Activated effector memory CD4-positive, alpha-beta T cell treated with anti-CD3 and anti-CD28 coated beads, Interleukin-2, amount 50 U/mL, for 16 hours (primary cell): ENCODE data around the gene ITGA11.

Source experiments
- DNase-seq: peaks from one replicate; pipeline ENCODE4 v3.0.0-alpha.2; 2020

Gene ITGA11

DNA sequence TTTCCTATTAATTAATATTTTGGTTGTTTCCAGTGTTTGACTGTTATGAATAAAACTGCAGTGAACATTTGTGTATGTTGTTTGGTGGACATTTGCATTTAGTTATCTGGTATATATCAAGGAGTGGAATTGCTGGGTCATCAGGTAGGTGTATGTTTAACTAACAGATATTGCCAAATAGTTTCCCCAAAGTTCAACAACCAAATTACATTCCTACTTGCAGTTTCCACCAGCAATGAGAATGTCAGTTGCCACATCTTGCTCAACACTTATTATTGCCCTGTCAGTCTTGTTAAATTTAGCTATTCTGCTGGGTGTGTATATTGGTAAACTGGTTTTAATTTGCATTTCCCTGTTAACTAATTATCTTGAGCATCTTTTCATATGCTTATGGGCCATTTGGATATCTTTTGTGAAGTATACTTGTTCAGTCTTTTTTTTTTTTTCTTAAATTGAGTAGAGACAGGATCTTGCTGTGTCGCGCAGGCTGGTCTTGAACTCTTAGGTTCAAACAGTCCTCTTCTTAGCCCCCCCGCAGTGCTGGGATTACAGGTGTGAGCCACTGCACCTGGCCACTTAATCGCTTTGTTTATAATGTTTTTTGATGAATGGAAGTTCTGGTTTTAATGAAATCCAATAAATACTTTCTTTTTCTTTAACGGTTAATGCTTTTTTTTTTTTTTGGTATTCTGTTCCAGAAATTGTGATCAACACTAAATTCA lies 146.5 kb downstream of the ITGA11 start:
- no peak for DNase-seq

DNA sequence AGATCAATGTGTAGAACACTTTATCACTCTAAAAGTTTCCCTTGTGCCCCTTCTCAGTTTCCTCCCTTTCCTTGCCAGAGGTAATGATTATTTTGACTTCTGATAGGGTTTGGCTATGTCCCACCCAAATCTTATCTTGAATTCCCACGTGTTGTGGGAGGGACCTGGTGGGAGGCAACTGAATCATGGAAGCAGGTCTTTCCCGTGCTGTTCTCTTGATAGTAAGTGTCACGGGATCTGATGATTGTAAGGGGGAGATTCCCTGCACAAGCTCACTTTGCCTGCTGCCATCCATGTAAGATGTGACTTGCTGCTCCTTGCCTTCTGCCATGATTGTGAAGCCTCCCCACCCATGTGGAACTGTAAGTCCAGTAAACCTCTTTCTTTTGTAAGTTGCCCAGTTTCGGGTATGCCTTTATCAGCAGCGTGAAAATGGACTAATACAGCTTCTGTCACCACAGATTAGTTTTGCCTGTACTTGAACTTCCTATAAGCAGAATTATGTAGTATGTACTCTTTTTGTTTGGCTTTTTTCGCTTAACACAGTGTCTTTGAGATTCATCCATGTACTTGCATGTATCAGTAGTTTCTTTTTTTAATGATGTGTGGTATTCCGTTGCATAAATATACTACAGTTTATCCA lies 147.2 kb downstream of the ITGA11 start:
- no peak for DNase-seq

DNA sequence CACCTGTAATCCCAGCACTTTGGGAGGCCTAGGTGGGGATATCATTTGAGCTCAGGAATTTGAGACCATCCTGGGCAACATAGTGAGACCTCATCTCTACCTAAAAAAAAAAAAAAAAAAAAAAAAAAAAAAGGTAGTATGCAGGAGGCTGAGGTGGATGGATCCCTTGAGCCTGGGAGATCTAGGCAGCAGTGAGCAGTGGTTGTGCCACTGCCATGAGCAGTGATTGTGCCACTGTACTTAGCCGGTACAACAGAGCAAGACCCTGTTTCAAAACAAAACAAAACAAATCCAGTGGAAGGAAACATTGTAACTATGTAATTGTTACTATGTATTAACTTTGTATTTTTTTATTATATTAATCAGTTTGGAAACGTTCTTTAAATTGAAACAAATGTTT lies 148.6 kb downstream of the ITGA11 start:
- no peak for DNase-seq

DNA sequence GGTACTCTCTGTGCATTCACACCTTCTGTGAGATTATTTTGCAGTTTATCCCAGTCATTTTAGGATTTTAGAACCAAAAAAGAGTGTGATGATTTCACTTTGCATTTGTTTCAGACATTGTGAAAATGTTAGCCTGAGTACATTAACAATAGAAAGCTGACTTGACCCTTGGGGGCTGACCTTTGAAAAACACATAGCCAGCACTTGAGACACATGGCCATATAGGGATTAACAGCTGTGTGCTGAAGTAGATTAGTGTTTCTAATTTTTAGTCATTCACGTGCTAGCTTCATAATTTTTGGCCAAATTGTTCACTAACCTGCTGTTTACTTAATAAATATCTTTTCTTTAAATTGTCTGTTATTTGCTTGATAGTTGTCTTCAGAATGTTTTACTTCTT lies 151.0 kb downstream of the ITGA11 start:
- DNase-seq: no peak

DNA sequence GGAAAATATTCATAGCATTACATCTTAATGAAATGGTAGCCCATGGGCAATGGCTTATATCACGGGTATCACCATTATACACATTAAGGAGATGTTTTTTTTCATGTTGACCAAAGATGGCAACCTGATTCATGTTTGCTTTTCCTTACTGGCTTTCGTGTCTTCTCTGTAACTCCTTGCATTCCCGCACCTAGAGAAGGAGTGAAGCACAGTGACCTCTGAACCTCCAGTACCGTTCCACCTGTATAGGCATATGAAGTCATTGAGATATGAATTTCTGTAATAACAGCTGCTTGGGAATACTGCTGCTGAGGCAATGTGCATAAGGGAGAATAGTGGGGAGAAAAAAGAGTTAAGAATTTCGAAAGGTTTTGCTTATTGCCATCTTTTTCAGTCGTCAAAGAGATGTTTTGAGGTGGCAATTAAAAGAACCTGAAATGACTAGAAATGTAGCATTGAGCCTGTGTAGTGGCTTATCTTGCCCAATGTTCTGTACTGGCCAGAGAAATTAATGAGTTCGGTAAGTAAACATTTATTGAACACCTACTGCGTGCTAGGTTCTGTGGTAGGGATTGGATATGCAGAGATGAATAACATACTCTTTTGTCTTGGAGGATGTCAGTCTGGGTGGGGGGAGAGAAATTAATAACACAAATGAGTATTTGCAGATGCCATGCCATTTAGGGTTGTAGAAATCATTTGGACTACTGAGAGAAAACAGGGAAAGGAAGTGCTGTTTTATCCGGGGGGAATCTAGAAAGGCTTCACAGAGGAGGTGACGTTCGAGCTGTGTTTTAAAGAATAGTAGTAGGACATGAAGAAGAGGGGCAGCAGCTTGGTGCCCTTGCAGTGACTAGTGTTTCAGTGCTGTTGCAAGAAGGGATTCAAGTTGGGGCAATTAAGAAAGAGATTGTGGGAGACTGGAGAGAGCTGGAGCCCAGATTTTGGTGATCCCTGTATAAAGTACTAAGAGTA lies 151.9 kb downstream of the ITGA11 start:
- no peak for DNase-seq

DNA sequence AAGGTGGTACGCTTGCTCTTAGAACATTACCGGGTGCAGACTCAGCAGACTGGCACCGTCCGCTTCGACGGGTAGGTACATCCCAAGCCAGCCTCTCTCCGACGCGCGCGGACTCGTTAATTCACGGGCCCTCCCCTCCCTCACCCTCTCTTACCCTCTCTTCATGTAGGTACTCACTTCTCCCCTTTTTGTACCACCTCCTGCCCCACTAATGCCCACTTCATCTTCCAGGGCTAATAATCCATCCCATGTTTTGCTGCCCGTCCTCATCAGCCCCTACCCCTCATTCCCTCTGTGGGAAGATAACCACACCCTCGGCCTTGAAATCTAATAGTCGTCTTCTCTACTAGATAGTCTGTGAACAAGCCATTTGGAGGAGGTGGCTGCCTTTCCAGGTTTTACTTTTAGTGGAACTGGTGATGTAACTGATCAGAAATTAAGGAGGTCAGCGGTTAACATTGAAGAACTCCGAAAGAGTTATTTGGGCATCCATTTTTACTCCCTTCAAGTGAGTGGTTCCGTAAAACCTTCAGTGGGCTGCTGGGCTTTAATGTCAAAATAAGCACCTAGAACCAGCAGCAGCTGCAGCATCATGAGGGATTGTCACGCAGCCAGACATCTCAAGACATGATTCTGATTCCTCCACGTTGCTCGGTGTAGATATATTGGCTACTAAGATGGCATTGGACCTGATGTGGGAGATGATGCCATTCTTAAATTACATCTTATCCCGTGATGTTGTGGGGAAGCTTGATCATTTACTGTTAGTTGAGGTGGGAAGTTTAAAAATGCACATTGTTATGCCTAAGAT lies 153.2 kb downstream of the ITGA11 start:
- DNase-seq: no peak

DNA sequence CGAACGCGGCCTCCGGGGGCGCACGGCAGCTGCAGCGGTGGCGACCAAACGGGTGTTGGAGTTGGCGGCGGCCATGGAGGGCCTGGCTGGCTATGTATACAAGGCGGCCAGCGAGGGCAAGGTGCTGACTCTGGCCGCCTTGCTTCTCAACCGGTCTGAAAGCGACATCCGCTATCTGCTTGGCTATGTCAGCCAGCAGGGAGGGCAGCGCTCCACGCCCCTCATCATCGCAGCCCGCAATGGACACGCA lies 153.7 kb downstream of the ITGA11 start:
- no peak for DNase-seq

DNA sequence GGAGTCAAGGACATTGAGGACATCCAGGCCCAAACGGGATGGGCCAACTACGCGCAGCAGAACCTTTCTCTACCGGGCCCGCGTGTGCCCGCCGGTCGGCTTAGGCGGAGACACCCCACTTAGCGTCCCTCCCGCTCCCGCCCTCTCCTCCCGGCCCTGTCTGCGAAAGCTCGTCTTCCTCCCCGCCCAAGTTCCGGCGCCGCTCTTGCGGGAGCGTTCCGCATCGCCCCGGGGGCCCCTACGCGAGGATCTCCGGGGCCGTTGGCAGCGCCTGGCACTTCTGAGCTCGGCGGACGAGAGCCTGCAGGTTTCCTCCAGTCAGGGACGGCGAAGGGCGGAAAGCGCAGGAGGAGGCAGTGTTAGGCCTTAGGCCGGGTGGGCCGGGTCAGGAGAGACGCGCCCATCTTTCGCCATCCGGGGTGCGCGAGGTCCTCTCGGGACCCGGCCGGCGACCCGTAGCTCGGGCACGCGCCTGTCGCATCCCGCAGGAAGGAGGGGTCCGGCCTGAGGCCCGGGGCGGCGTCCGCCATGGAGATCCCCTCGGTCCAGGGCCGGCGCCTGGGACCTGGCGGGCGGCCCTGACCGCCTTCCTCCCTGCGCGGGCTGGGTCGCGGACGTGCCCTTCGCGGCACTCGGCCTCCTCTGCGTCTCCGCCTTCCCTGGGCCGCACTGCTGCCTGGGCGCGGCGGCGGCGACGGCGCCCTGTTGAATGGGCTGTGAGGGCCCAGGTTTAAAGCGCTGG lies 154.2 kb downstream of the ITGA11 start, which contains the start of gene FEM1B:
Gene FEM1B (plus strand): TSS at position 143 of the 742 bp plus-strand sequence. CDS start 673 bp downstream, outside the sequence.
- peak; percentile 95 for DNase-seq

DNA sequence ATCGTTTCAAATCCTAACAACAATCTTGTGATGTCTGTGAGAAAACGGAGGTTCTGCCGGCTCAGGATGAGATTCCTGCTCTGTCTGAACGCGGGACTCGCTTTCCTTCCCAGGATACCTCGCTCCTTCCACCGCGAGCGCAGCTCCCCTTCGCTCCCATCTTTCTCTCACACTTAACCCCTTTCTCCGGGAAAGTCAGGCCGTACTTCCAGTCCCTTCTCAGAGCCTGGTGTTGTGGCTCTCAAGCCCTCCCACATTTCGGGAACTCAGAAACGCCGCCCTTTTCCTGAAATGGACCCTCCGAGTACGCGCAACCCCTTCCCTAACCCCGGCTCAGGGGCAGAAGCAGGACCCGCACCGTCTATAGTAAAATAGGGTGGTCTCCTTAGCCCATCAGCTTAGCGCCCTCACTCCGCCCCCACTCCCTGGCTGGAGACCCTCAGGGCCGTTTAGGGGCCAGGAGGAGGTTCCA lies 154.8 kb downstream of the ITGA11 start:
- no peak for DNase-seq

DNA sequence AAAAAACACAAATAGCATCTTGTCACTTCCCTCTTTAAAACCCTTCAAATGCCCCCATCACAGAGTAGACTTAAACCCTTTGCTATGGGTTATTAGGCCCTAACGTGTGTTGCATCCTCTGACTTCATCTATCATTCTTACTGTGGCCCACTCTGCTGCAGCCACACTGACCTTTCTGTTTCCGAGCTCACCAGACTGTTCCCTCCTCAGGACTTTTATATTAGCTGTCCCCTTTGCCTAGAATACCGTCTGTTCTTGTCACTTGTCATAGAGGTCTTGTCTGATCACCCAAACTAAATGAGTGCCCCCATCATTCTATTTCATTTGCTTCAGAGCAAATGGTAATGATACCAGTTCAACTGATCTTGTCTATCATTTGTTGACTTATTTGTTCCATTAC lies 155.3 kb downstream of the ITGA11 start:
- DNase-seq: no peak

DNA sequence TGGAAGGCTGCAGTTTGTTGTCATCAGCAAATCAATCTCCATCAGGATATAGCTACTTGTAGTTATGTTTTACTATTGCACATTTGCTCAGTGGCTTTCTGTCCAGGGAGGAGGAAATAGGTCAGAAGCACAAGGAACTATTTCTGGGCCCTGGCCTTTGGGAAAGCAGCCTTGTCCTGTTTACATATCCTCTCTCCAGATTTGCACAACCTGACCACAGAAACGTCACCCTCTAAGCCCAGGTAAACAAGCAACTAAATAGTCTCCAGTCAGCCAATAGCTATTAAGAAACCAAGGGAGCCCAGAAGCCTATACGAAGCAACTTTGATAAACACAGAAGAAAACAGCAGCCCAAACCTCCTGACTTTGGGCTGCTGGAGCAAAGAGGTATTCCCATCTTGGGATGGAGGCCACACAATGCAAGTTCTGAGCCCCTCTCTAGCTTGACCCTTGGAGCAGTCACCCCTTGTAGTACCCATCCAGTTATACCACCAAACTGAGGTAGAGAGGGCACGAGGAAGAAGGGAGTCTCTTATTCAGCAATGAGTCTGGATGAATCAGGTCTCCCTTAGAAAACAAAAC lies 156.7 kb downstream of the ITGA11 start:
- DNase-seq: no peak

DNA sequence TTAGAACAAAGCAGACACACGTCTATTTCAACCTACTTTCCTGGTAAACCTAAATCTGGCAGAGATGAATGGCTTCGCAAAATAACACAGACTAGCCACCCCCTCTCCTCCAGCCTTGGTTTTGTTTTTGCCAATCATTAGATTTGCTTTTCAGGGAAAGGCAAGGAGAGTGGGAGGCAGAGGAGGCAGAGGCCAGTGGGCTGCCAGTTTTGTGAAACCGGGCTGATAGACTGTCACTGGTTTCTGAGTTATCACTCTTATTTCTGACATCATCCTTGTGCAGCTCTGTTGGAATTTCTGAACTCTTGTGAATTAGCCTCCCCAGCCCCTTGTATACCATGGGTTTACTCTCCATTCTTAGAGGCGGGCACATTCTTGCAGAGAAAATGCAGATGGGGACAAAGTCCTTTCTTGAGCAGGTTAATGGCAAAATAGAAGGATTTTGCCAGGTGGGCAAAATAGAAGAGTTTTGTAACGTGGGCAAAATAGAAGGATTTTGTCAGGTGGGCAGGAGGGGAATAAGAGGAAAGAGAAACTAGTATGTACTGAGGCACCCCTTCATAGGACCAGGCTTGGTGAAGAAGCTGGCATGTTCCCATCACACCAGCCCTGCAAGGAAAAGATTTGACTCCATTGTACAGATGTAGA lies 157.6 kb downstream of the ITGA11 start:
- no peak for DNase-seq

DNA sequence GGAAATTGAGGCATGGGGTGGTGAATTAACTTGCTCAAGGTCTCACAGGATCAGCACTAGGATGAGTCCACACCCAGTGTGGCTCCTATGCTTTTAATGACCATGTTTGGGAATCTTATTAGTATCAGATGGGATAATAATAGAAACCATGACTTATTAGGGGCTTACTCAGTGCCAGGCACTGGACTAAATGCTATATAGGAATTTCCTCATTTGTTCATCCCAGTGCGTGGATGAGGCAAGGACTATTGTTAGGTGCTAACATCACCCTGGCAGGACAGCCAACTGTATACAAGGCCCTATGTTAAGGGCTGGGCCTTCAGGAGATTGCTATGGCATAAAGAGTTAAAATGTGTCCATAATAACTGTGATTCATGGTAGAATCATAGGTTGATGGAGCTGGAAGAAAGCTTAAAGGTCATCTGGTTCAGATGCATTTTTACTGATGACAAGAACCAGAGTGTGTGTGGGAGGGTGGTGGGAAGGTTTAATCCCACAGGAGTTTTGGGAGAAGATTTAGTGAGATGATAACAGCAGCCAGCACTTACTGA lies 159.2 kb downstream of the ITGA11 start:
- no peak for DNase-seq

DNA sequence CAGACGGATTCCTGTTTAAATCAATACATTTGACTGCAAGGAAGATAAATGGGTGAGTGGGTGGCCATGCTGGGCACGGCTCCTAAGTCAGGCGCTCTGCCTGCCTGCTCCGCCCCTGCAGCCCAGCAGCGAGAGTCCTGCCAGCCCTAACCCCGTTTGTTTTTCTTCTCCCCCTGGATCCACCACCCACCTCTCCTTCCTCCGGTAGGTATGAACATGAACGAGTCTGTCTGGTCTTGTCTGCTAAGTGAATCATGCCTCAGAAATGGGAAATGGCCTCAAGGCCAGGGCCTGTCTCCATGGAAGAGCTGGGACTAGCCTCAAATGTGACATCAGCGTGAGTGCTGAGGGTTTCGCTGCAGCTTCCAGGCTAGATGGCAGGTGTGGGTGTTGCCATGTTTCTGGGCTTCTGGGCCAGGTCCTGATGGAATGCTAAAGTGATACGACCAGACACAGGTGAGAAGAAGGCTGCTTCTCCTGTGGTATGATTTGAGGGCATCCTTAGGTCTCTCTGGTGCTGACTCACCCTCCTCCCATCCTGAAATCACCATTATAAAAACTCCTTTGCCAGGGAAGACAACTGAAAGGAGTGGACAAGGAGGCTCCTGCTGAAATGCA lies 160.0 kb downstream of the ITGA11 start:
- DNase-seq: no peak

DNA sequence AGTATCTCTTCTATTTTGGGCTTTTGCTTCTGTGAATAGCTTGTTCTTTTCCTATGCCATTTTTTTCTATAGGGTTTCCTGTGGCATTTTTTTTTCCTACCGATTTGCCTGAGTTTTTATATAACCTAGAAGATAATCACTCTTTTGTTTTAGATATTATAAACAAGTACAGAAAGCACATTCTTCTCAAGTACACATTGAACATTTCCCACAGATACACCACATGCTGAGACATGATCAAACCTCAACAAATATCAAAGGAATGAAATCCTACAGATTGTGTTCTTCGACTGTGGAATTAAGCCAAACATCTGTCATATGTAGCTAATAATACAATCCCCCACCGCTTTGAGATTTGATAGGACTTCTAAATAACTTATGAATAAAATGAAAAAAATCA lies 163.6 kb downstream of the ITGA11 start:
- no peak for DNase-seq

DNA sequence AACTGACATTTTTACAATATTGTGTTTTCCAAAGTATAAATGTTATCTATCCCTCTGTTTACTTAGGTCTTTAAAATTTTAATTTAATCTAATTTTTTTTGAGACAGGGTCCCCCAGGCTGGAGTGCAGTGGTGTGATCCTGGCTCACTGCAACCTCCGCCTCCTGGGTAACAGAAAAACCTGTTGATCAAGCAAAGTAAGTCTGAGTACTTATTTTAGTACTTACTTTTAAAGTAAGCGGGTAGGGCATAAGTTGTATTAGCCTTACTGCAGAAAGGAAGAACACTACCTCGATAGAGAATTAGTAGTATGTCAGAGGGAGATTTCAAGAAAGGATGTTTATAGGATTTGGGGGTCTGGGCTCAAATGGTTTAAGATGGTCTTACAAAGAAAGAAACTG lies 166.3 kb downstream of the ITGA11 start:
- DNase-seq: no peak

DNA sequence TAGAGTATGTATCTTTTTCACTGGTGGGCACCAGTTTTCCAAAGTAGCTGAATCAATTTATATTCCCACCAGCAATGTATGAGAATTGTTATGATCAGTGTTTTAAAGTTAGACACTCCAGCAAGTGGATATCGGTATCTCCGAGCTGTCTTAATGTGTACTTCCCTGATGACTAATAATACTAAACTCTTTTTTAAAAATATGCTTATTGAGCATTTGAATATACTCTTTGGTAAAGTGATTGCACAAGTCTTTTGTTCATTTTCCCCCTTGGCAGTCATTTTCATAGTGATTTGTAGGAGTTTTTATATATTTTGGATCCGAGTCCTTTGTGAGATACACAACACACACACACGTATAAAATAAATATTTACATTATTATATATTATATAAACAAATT lies 166.9 kb downstream of the ITGA11 start:
- DNase-seq: no peak

DNA sequence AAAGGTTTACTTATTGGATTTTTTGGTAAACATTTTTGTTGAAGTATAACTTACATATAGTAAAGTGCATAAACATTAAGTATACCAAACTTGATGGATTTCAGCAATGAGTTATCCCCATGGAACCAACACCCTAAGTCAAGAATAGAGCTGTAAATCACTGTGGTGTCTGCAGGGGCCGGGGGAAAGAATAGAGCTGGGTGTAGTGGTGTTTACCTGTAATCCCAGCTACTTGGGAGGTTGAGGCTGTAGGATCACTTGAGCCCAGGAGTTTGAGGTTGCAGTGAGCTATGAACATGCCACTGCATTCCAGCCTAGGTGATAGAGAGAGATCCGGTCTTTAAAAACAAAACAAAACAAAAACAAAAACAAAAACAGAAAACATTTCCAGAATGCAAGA lies 167.7 kb downstream of the ITGA11 start:
- no peak for DNase-seq

DNA sequence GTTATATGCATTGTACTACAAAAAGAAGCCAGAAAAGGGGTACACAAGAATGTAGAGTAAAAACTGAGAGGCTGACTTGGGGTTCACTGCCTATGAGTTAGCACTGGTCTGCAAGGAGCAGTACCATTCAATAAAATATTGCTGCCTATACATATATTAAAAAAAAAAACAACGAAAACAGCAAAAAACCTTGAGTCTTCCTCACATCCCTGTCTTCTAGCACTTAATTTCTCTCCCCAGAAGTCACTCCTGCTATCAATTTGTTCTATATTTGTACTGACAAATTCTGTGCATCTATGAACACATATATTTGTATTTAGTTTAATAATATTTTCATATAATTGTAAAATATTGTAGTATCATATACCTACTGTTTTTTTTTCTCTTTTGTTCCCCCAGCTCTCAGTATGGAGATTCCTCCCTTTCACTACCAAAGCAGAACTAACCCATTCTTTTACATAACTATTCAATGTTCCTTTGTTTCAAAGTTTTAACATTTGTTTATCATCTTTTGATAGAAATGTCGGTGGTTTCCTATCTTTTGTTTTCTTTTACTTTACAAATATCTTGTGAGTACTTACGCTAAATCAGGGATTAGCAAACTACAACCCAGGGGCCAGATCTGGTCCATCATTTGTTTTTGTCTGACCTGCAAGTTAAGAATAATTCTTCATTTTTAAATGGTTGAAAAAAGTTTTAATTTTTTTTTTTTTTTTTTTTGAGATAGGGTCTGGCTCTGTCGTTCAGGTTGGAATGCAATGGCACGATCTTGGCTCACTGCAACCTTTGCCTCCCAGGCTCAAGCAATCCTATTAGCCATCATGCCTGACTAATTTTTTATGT lies 169.2 kb downstream of the ITGA11 start:
- DNase-seq: no peak
